Pons (tissue), 1 donor: Measurements from ENCODE around the gene SUCLG1.

Experiments used
- DNase-seq: peaks from one replicate; pipeline ENCODE4 v3.0.0-alpha.2; 2016; ENCODE audit warnings: low spot score

SUCLG1 gene

DNA sequence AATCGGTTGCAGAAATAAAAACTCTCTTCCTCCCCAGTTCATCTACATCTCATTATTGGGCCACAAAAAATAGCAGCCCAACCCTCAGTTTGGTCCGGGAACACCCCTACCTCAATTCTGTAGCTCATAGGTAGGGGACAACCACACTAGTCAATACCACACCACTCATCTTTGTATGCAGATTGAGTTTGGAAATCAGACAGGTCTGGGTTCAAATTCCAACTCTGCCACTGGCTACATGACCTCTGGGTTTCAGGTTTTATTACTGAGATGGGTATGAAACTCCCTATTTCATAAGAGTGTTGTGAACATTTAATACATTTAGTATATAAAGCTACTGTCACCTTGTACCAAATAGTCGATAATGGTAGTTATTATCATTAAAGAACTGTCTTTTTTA is 2.2 kb upstream of the SUCLG1 start:
- no peak for DNase-seq

DNA sequence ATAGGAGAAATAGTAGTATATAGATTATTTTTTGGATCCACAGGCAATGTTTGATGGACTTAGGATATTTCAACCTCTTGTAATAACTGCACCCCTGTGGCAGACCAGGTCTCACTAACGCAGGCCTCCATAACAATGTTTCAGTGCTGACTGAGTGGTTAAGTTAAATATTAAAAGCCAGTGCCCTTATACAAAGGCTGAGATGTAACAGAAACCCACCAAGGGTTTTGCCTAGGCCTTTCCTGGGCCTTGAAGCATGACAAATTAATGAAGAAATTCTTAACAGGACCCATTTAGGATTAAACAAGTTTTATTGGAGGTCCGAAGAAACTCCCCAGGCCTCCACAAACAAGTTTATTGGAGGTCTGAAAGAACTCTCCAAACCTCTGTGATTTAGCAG is 1.6 kb upstream of the SUCLG1 start:
- no peak for DNase-seq

DNA sequence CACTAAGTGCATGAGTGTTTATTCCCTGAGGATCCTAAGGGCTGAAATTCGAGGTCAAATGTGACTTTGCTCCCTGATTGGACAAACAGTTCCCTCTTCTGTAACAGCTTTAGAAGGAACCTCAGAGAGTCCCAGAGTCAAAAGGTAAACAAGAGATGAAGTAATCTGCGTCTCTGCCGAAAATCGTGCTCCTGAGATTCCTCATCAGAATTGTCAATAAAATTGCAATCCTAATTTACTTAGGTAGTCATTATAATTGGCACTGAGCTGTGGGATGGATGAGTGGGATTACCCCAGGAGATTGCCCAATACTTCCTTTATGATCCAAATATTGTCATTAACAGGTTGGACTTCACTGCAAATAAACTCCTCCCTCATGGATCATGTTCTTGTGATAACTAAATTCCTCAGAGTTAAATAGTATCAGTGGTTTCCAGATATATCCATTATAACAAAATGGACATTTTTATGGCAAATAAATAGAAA is 907 bp upstream of the SUCLG1 start:
- no peak for DNase-seq

DNA sequence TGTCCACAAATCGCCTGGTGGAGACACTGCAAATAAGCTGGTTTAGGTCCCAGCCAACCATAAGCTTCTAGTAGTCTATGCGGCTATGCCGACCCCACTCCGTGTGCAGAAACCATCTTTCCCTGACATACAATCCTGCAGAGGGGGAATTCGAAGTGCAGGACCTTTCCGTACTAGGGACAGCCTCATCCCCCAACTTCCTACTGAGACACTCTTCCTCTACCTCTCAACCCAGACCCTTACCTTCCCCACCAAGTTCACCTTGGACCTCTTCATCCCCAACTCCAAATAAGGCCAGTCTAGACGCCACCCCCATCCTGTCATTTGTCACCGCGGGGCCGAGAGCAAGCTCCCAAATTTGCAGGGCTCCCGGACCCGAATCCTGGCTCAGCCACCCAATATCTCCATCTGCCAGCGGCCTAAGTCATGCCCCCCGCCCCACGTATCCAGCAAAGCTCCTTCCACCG is 496 bp downstream of the SUCLG1 start:
- no peak for DNase-seq

DNA sequence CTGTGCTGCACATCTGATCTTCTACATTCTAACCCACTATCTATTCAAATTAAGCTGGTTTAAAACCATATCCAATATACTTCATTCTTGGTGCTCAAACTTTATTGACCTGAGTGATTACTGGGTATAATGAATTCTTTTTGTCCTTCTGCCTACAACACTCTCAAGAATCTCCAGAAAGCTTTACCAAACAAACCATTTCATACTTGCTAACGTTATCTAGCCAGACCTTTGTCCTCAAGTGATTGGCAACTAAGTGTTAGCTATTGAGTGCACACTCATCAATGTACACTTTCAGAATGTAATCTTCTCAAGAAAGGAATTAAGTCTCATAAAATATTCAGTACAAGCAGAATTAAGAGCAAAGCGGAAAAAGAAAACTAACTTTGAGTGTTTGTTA is 1.4 kb downstream of the SUCLG1 start:
- DNase-seq, result no peak

DNA sequence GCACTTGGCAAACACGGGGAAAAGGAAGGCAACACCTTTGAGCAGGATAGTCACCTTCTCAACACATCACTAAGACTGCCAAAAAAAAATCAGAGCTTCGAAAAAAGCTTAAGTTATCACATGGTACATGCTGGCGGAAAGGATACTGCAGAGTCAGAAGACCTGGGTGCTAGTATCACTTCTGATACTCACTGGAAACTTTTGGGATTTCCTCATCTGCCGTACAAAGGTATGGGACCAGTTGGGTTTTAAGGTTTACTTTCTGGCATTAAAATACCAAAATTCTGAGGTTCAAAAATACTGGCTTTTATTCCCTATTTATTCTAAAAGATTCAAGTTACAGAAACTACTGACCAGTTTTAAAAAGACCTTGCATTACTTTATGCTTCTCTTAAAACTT is 2.9 kb downstream of the SUCLG1 start:
- DNase-seq, result no peak

DNA sequence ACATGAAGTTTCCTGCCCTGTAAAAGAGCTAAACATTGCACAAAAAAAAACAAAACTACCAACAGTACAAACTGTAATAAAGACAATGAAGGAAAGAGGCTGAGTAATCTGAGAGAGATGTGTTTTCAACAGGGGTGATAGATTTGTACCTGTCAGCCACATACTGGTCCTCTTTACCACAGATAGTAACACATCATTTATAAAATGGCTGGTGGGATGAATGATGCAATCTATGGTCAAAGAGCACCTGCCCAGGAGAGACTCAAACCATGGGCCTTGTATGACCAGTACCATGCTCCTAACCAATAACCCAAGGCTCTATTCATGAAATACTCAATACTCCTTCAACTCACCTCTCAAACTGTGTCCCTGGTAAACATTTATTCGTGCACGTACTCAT is 4.5 kb downstream of the SUCLG1 start:
- no peak for DNase-seq

DNA sequence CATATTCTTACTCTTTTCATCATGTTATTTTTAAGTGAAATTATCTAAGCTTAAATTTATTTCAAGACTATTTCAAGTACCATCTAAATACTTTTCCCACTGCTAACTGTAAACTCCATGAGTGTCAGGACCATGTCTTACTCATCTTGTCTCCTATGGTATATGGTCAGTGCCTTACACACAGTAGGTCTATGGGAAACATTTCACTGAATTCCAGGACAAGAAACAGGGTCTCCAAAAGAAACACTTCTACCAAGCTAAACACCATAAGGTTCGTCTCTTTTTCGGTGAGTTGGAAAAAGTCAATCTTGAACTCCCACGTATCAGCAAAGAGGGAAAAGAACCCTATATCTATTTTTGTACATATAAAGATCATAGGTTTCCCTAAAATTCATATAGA is 6.5 kb downstream of the SUCLG1 start:
- no peak for DNase-seq

DNA sequence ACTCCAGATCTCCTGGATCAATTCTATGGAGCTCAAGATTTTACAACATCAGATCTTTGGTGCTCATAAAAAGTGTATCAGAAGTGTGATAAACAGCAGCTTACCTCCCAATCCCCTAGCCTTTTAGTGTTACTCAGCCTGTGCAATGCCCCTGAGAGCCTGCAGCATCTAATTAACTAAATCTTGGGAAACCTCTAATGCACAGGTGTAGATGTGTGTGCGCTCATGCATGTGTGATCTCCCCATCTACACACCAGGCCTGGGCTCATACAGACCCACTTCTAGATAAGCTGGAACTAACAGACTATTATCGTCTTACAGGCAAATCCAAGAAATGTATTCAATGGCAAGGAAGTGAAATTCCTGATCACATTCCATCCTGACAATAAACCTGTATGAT is 7.5 kb downstream of the SUCLG1 start:
- no peak for DNase-seq

DNA sequence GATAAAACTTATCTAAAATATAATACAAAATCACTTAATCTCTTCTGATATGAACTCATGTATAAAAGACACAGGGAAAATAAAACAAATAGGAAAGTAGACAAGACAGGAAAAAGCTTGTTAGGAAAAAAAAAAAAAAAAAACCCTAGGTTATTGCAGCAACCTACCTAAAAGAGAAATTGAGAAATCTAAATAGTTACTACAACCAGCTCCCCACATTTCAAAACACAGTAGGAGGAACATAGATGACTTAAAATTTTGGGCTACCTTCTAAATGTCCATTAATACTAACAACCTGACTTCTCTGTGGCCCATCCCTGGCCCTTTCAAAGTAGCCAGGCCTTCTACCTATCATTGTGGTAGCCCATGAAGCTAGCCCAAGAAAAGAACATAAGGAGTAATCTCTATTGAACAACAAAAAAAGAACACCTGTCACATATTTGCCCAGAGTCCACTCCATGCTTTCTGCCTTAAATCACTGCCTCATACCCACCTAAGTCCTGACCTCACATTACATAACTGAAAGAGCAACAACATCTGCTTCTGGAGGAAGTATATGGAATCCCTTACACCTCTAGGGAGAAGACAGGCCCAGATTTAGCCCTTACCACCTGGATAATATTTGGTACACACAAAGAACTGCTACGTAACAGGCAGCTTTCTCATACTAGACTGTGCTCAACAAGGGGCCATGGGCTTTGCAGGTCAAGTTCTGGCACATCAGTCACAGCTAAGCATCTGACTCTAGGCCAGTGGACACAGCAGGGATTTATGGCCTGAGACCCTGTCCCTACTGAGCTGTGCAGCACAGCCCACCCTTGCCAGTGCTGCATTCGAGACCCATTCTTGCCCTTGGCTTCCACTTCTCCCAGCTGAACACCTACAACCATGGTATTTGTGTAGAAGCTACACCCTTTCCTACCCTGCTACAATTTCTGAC is 8.5 kb downstream of the SUCLG1 start:
- DNase-seq, result no peak

DNA sequence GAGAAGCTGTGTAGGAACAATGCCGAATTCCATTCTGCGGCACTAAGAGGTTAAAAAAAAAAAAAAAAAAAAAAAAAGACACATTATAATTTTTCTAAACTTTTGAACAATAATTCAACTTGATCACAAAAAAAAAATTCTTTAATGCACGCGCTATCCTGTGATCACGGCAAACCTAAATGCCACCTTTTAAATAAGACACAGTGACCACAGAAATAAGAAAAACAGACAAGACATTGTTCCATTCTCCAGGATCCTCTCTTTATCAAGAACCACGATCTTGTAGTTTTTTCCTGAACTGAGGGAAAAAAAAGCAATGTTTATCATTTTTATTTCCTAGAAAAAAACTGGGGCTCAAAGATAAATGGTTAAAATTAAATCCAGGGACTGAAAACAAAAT is 9.4 kb downstream of the SUCLG1 start:
- DNase-seq, result no peak

DNA sequence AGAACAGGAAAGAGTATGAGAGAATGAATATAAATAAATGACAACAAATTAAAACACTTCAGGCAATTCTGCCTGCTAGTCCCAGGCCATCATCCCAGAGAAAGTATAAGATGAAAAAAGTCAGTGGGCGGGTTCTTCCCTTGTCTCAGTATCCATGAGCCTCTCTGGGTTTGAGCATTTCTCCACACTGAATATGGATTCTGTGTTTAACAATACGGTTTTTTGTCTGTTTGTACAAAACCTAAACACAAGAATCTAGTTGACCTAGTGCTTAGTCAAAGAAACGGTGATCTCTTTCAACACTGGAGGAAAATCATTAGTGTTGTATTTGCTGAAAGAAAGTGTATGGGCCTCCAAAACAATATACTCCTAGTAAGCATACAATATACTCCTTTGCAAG is 10.0 kb downstream of the SUCLG1 start:
- peak; percentile 22 for DNase-seq

DNA sequence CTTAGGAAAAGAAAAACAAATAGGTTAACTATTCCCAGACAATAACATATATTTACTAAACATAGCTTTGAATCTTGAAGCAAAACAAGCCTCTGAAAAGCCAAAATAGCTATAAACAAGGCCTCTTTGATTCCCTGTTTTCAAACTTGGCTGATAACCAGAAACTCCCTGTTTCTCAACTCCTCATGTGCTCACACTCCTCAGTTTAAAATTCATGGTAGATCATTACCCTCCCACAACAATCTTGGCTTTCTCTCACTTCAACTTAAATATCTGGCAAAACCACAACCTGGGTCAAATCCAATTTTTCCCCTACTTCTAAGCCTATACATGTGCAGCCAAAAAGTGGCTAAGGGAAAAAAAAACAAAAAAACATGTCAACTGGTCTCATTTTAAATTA is 15.6 kb downstream of the SUCLG1 start:
- DNase-seq, result peak; percentile 86

DNA sequence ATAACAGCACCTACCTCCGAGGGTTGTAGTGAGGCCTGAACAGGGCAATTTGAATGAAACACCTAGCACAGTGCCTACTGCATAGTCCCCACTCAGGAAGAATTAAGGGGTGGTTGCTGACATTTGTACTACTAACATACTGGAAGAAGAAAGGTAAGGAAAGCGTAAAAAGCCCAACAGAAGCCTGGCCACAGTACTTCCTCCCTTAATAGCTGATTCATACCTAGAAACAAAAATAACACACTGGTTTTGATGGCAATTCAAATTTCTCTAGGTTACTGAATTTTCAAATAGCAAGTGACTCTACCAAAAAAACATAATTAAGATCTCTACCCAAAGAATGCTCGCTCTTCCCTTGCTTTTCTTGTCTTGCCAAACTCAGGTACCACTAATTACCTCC is 16.2 kb downstream of the SUCLG1 start:
- DNase-seq, result no peak

DNA sequence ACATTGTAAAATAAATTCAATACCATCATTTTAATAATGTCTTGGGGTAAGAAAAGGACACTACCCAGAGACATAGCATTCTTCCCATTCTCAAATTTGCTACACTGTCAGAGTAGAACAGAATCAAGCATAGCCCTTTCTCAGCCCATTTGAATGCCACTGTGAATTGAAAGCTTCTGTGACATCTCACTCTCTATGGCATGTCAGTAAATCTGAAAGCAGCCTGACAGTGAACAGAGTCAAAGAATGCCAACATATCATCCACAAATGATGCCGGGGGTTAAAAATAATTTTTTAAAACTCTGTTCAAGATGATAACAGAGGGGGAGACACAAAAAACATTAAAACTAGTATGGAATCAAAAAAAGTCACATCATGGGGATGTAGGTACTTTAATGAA is 17.6 kb downstream of the SUCLG1 start:
- no peak for DNase-seq

DNA sequence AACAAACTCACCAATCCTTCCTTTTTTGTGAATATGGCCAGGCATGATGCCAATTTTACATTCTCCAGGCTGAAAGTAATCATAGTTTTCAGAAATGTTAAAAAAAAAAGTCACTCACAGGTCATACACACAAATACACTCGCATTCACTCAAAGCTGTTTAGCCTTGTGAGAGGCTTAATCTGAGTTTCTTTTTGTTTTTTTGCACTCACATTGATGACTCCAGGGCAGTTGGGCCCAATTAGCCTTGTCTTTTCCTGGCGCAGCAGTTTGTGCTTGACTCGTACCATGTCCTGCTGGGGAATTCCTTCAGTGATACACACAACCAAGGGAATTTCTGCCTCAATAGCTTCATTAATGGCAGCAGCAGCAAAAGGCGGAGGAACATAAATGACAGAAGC is 18.0 kb downstream of the SUCLG1 start:
- no peak for DNase-seq

DNA sequence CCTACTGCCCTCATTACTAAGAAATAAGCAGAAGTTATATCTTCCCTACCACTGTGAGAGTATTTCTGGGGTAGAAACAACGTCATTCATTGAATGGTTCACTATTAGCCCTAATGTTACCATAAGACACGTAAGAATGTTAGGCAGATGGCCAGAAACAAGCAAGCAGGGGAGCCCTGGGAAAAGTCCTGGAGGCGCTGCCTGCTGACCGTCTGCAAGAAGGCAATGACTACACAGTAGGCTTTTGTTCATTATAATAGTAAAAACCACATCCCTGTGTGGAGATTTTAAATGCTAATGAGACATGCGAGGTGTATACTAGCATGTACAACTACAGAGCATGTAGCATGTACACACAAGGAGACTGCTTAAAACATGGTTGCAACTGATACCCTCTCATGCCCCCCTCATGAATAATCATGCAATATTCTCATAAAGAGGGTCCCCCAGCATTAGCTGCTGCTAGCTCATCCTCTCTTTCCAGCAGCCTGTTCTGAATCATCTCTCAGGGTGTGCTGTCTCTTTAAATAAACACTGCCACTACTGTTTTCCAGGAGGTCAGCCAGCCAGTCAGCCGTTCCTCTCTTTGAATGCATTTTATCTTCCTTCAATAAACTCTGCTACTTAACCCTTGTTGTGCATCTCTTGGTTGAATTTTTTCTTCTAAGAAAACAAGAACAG is 23.6 kb downstream of the SUCLG1 start:
- peak; percentile 88 for DNase-seq

DNA sequence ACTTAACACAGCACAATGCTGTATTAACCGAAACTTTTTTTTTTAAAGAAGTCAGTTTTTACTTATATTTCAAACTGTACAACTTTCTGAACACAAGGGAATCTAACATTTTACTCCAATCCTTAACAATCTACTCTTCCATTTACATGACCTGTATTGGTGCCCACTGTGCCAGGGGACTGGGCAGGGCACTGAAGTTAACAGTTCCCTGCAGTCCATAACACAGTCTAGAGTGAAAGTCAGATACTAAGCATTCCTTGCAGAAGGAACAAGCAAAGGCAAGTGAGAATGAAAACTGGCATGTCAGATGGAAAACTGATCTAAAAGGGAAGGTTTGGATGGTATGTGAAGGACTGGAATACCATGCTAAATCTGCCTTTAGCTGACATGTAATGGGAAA is 29.8 kb downstream of the SUCLG1 start:
- no peak for DNase-seq

DNA sequence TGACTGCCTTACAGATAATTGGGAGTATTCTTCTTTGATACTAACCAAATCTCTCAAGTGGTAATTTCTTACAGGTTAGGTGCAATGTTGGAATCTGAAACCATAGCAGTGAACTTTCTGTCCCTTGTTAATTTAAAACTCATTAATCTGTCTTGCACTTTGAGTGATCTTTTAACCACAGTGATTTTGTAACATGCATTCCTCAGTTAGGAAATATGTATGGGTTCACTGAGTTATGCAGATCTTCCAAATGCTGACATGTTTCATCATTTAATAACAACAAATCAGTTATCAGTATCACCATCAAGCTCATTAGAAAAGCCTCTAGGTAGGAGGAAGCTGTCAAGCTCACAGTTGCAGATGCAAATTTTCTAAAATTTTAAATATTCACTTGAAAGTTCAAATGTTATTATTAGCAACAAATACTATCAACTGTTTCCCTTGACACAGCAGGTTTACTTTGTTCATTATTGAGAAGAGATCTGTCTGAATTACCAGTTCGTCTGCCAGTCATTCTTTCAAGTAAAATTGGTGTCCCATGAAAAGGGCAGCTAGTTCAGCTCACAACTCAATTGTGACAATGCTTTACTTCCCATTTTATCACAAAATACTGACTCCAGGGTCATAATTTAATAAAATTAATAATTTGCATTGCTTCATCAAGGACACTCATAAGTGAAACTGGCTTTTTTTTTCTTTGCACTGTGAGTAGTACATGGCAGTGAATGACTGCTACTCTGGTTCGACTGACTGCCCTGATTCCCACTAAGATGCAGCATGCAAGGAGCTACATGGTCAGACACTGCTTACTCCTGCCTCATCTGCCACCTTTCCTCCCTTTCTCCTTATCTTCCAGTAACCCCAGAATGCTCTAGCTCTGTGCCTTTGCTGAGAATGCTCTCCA is 31.6 kb downstream of the SUCLG1 start:
- no peak for DNase-seq

DNA sequence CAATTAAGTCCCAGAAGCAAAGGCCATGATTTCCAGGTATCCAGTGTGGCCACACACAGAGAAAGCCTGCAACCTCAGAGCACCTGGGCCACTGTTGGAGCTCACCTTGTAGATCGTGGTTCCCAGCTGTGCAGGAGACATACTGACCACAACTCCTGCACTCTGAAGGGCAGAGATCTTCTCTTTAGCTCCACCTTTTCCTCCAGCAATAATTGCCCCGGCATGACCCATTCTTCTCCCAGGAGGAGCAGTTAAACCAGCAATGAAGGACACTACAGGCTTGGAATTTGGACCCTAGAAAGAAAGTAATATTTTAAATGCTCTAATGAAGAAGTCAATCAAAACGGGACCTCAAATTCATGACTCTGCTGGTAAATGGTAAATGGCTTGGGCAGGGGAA is 33.8 kb downstream of the SUCLG1 start:
- no peak for DNase-seq

DNA sequence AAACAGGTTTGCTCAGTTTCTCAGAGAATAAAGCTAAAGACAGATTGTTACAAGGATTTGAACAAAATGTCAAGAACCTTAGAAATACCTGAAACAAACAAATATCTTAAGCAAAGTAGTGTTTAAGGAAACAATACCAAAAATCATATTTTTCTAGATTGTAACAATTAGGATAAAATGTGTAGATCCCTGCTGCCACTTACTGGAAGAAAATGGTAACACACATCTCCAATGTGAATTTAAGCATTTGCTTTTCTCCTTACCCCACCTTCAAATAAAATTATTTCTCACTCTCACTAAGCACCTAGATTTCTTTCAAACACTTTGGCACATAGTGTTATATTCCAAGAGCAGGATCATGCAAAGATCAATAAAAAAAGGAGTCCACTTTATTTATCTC is 34.9 kb downstream of the SUCLG1 start:
- DNase-seq, result no peak

DNA sequence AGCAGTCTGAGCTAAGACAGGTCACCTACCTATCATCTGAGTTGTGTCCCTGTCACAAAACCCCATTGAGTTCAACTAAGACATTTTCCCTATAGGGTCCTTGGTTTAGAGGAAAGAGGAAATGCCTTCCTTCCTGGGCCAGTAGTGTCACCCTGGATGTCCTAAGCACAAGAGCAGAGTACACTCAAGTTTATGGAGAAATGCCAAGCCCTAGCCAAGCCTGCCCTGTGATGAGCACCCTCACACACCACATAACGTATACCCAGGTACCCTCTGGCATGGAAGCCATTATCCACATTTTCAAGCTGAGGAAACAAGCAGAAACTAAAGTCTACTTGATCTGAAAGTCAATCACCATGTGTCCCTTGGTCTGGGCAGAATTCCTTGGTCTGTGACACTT is 37.3 kb downstream of the SUCLG1 start:
- no peak for DNase-seq
